Keratinocyte (primary cell): ENCODE data around the gene RNF215. TPM values are rescaled to one million over a fixed set of nuclear protein-coding genes. Genes with fewer than 3 reads are reported as not detected.

Experiments used
- DNase-seq: peaks from one replicate; pipeline ENCODE4 v3.0.0-alpha.2; 2011; ENCODE audit warnings: low read depth, missing footprints, low spot score
- FAIRE-seq: peaks from 2 replicates; lab custom pipeline; 2011; peaks lifted over from hg19 to GRCh38; lab: Jason Lieb, UNC
- H2AFZ ChIP-seq: 2 replicates; pipeline ENCODE4 v1.6.0; 2012; ENCODE audit warnings: low read length, control low read depth, inconsistent platforms; ENCODE audit not compliant: control insufficient read depth
- H3K27ac ChIP-seq: 2 replicates; pipeline ENCODE4 v1.5.1; 2011; ENCODE audit warnings: low read length; ENCODE audit not compliant: control insufficient read depth, insufficient read depth
- H3K27me3 ChIP-seq: 3 replicates; pipeline ENCODE4 v1.6.0; 2011; ENCODE audit warnings: low read length; ENCODE audit not compliant: control insufficient read depth, insufficient read depth; ENCODE audit errors: extremely low read depth
- H3K36me3 ChIP-seq, 2 experiments: 2 replicates in 1 of 2; 3 replicates in 1 of 2; pipeline ENCODE4 v1.5.1; 2011; ENCODE audit warnings: low read length in 2 of 2, mild to moderate bottlenecking in 1 of 2; ENCODE audit not compliant: control insufficient read depth in 2 of 2, insufficient read depth in 2 of 2; ENCODE audit errors: extremely low read depth in 1 of 2
- H3K4me1 ChIP-seq: 3 replicates; pipeline ENCODE4 v1.5.1; 2011; ENCODE audit warnings: low read length; ENCODE audit not compliant: control insufficient read depth, insufficient read depth; ENCODE audit errors: extremely low read depth
- H3K4me2 ChIP-seq: 3 replicates; pipeline ENCODE4 v1.6.0; 2011; ENCODE audit warnings: low read depth, low read length; ENCODE audit not compliant: control insufficient read depth, insufficient read depth; ENCODE audit errors: extremely low read depth
- H3K4me3 ChIP-seq, 3 experiments: fragments of 200-600 bp in 1 of 3; sonication (generic) in 1 of 3; 2 replicates in 2 of 3; 3 replicates in 1 of 3; pipeline ENCODE4 v1.5.1; 2011 to 2016; ENCODE audit warnings: low read length in 3 of 3, mild to moderate bottlenecking in 3 of 3, control low read depth in 2 of 3, inconsistent platforms in 1 of 3, low read depth in 1 of 3, mixed read lengths in 1 of 3, mixed run types in 1 of 3, moderate library complexity in 1 of 3; ENCODE audit not compliant: control insufficient read depth in 2 of 3, insufficient read depth in 2 of 3; ENCODE audit errors: extremely low read depth in 1 of 3
- H3K79me2 ChIP-seq: 2 replicates; pipeline ENCODE4 v1.6.0; 2012; ENCODE audit warnings: low read length; ENCODE audit not compliant: control insufficient read depth, insufficient read depth
- H3K9ac ChIP-seq: 3 replicates; pipeline ENCODE4 v1.6.0; 2011; ENCODE audit warnings: low read length; ENCODE audit not compliant: control insufficient read depth, insufficient read depth; ENCODE audit errors: extremely low read depth
- H3K9me1 ChIP-seq: 3 replicates; pipeline ENCODE4 v1.6.0; 2011; ENCODE audit warnings: low read length; ENCODE audit not compliant: control insufficient read depth, insufficient read depth; ENCODE audit errors: extremely low read depth
- H3K9me3 ChIP-seq: 2 replicates; pipeline ENCODE4 v1.5.1; 2012; ENCODE audit warnings: low read depth, low read length; ENCODE audit not compliant: control insufficient read depth
- H4K20me1 ChIP-seq: 3 replicates; pipeline ENCODE4 v1.6.0; 2011; ENCODE audit warnings: low read length; ENCODE audit not compliant: control insufficient read depth, insufficient read depth; ENCODE audit errors: extremely low read depth
- CTCF ChIP-seq, 3 experiments: IDR thresholded peaks in 1 of 3; conservative IDR thresholded peaks in 1 of 3; optimal IDR thresholded peaks in 1 of 3; 2 replicates in 2 of 3; 3 replicates in 1 of 3; pipeline versions ENCODE3 to v1.5.1; 2011; ENCODE audit warnings: low read length in 3 of 3, mild to moderate bottlenecking in 3 of 3, moderate library complexity in 2 of 3, control low read depth in 1 of 3, inconsistent platforms in 1 of 3; ENCODE audit not compliant: insufficient read depth in 2 of 3; ENCODE audit errors: extremely low read depth in 1 of 3
- EZH2 ChIP-seq: IDR thresholded peaks from one replicate; pipeline ENCODE4 v1.6.1; 2012; ENCODE audit warnings: inconsistent platforms, mild to moderate bottlenecking, low read length, moderate library complexity
- dilution Hi-C: fragments of 300-500 bp; cut with MboI; formaldehyde crosslinking; loops from one replicate; pipeline ENCODE4 v1.7.0; 2020; ENCODE audit warnings: low sequenced_read_pairs; ENCODE audit not compliant: extremely low pct_ligation_motif_present
- polyA plus RNA-seq, 5 experiments: library from polyadenylated mRNA; depleted of rRNA in 3 of 5; stranded (reverse) in 3 of 5; stranded (forward) in 1 of 5; unstranded in 1 of 5; fragments of >200 nt; gene quantifications; 1 replicate in 1 of 5; 2 replicates in 3 of 5; 3 replicates in 1 of 5; pipeline versions ENCODE4 v1.2.1 to v1.2.3, GENCODE V29; 2011 to 2012; ENCODE audit warnings: missing spikeins in 2 of 5, low read depth in 1 of 5, low replicate concordance in 1 of 5

The RNF215 gene
- polyA plus RNA-seq, 1 donor (not counting 4 experiments of a cell fraction or from before 2014, with no cell fraction given): 8.3 TPM

GRCh38 chr22:30370641-30371230, 16.5 kb downstream of the RNF215 start:
- H4K20me1 ChIP-seq: peaks cover 4% of the 10 kb centered on the region
- no peak overlapping the region for H3K4me2 ChIP-seq
- no peak for DNase-seq
- FAIRE-seq: no peak
- no peaks in the 10 kb centered on the region for H3K9me3 ChIP-seq
- TF ChIP-seq EZH2 (no peak), CTCF (optimal IDR thresholded peaks at IDR 0.05 in 1 of 3, IDR thresholded peaks at IDR 0.05 in 1 of 3, conservative IDR thresholded peaks at IDR 0.05 in 1 of 3; ENCODE audit: extremely low read depth in 1 of 3, insufficient read depth in 2 of 3, low read length in 3 of 3) (no peak)
- H3K4me3 ChIP-seq: no peak overlapping the region
- no peaks in the 10 kb centered on the region for H3K79me2 ChIP-seq
- H2AFZ ChIP-seq: no peak overlapping the region
- H3K4me1 ChIP-seq: no peaks in the 10 kb centered on the region
- H3K36me3 ChIP-seq: no peaks in the 10 kb centered on the region
- H3K27ac ChIP-seq: no peak overlapping the region
- dilution Hi-C loops: no loop called here
- H3K9me1 ChIP-seq: no peaks in the 10 kb centered on the region
- H3K27me3 ChIP-seq: no peaks in the 10 kb centered on the region
- H3K9ac ChIP-seq: no peak overlapping the region

GRCh38 chr22:30368420-30368819, 18.8 kb downstream of the RNF215 start:
- Histone ChIP-seq H3K9me3 (no peaks in the 10 kb centered on the region), H3K27me3 (no peaks in the 10 kb centered on the region), H3K4me1 (no peaks in the 10 kb centered on the region), H3K4me2 (no peak overlapping the region), H3K4me3 (no peak overlapping the region), H3K36me3 (no peaks in the 10 kb centered on the region), H2AFZ (no peak overlapping the region), H3K9ac (no peak overlapping the region), H4K20me1 (no peaks in the 10 kb centered on the region), H3K27ac (no peak overlapping the region), H3K79me2 (no peaks in the 10 kb centered on the region), H3K9me1 (no peaks in the 10 kb centered on the region)
- dilution Hi-C loops: no loop called here
- TF ChIP-seq EZH2 (no peak), CTCF (optimal IDR thresholded peaks at IDR 0.05 in 1 of 3, IDR thresholded peaks at IDR 0.05 in 1 of 3, conservative IDR thresholded peaks at IDR 0.05 in 1 of 3; ENCODE audit: extremely low read depth in 1 of 3, insufficient read depth in 2 of 3, low read length in 3 of 3) (no peak)
- DNase-seq (no peak), FAIRE-seq (no peak)
